Bronchial epithelial cell (primary cell): ENCODE results near the gene NPLOC4. TPM values are rescaled to one million over a fixed set of nuclear protein-coding genes. Genes with fewer than 3 reads are reported as not detected.

ENCODE experiments used
- DNase-seq: peaks from one replicate; pipeline ENCODE4 v3.0.0-alpha.2; 2010; ENCODE audit warnings: low read depth
- FAIRE-seq: peaks from 2 replicates; lab custom pipeline; 2011; peaks lifted over from hg19 to GRCh38; lab: Jason Lieb, UNC
- H3K27me3 ChIP-seq: 2 replicates; pipeline ENCODE4 v1.5.1; 2011; ENCODE audit warnings: low read length; ENCODE audit not compliant: control insufficient read depth, insufficient read depth
- H3K36me3 ChIP-seq: 2 replicates; pipeline ENCODE4 v1.5.1; 2011; ENCODE audit warnings: low read length; ENCODE audit not compliant: control insufficient read depth, insufficient read depth
- H3K4me3 ChIP-seq: 2 replicates; pipeline ENCODE4 v1.5.1; 2011; ENCODE audit warnings: mild to moderate bottlenecking, low read depth, low read length, control low read depth
- total RNA-seq: library from RNA; depleted of rRNA; stranded (reverse); fragments of >200 nt; gene quantifications from 2 replicates; pipeline ENCODE4 v1.2.1, GENCODE V29; 2014
- TF ChIP-seq, protein P1 (sequence below): IDR thresholded peaks from 2 replicates; pipeline ENCODE4 v1.5.1; 2011; ENCODE audit warnings: mild to moderate bottlenecking, moderate library complexity, low read length, control low read depth, inconsistent platforms; ENCODE audit not compliant: insufficient read depth, severe bottlenecking

The NPLOC4 gene
- total RNA-seq, 1 donor from 2014 or later, result 60.0 TPM

DNA sequence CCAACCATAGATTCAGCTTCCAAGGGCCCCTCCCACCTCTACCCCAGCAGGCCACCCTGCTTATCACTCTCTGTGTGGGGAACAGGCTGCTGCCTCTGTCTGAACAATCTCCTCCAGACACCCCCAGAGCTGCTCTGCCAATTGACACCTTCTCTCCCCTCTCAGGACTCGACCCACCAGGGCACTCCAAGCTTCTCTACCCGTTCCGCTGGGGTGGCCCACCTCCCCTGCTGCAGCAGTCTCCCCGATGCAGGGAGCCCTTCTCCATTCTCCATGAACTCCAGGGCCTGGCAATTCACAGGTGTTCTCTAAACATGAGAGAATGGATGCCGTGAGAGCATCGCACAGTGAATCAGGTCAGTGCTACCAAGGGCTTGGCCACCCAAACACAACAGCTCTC is 56.4 kb downstream of the NPLOC4 start:
- no peak for DNase-seq
- no peaks in the 10 kb centered on the region for H3K27me3 ChIP-seq
- no peak for FAIRE-seq
- peaks cover 14% of the 10 kb centered on the region for H3K36me3 ChIP-seq
- TF ChIP-seq, protein P1, sequence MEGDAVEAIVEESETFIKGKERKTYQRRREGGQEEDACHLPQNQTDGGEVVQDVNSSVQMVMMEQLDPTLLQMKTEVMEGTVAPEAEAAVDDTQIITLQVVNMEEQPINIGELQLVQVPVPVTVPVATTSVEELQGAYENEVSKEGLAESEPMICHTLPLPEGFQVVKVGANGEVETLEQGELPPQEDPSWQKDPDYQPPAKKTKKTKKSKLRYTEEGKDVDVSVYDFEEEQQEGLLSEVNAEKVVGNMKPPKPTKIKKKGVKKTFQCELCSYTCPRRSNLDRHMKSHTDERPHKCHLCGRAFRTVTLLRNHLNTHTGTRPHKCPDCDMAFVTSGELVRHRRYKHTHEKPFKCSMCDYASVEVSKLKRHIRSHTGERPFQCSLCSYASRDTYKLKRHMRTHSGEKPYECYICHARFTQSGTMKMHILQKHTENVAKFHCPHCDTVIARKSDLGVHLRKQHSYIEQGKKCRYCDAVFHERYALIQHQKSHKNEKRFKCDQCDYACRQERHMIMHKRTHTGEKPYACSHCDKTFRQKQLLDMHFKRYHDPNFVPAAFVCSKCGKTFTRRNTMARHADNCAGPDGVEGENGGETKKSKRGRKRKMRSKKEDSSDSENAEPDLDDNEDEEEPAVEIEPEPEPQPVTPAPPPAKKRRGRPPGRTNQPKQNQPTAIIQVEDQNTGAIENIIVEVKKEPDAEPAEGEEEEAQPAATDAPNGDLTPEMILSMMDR, result no peak
- H3K4me3 ChIP-seq, result no peak overlapping the region

GRCh38 chr17:81579821-81580321 is 57.0 kb downstream of the NPLOC4 start:
- Histone ChIP-seq H3K27me3 (no peaks in the 10 kb centered on the region), H3K36me3 (peaks cover 16% of the 10 kb centered on the region), H3K4me3 (no peak overlapping the region)
- TF ChIP-seq, protein P1, result no peak
- FAIRE-seq (no peak), DNase-seq (peak; percentile 32)

GRCh38 chr17:81579298-81579697 is 57.6 kb downstream of the NPLOC4 start:
- FAIRE-seq, result no peak
- TF ChIP-seq, protein P1, result no peak

GRCh38 chr17:81578561-81579225 is 58.2 kb downstream of the NPLOC4 start:
- H3K36me3 ChIP-seq, result peaks cover 16% of the 10 kb centered on the region
- H3K27me3 ChIP-seq, result no peaks in the 10 kb centered on the region
- FAIRE-seq, result no peak
- peak; percentile 80 for DNase-seq
- TF ChIP-seq, protein P1, result no peak
- no peak overlapping the region for H3K4me3 ChIP-seq

More at GRCh38 chr17:81579298-81579697, 57.6 kb downstream of the NPLOC4 start:
- Histone ChIP-seq H3K27me3 (no peaks in the 10 kb centered on the region), H3K4me3 (no peak overlapping the region), H3K36me3 (peaks cover 16% of the 10 kb centered on the region)
- no peak for DNase-seq

GRCh38 chr17:81578038-81578441 is 58.9 kb downstream of the NPLOC4 start:
- DNase-seq, result peak; percentile 49
- Histone ChIP-seq H3K27me3 (no peaks in the 10 kb centered on the region), H3K4me3 (no peak overlapping the region), H3K36me3 (peaks cover 13% of the 10 kb centered on the region)
- FAIRE-seq, result no peak
- TF ChIP-seq, protein P1, result no peak
